Testis (tissue), 3 donors: ENCODE data around the gene PLCD1. TPM values are rescaled to one million over a fixed set of nuclear protein-coding genes. Genes with fewer than 3 reads are reported as not detected.

Experiments used
- DNase-seq: peaks from one replicate; pipeline ENCODE4 v3.0.0-alpha.2; 2019
- H3K27ac ChIP-seq, 2 donors: fragments of 200-600 bp; sonication (generic); one replicate each; pipeline ENCODE4 v1.5.1; 2019
- H3K27me3 ChIP-seq: fragments of 200-600 bp; sonication (generic); one replicate; pipeline ENCODE4 v1.5.1; 2019
- H3K36me3 ChIP-seq: fragments of 200-600 bp; sonication (generic); one replicate; pipeline ENCODE4 v1.5.1; 2017; ENCODE audit warnings: low read depth; ENCODE audit errors: missing control alignments
- H3K4me1 ChIP-seq: fragments of 200-600 bp; sonication (generic); one replicate; pipeline ENCODE4 v1.5.1; 2019
- H3K4me3 ChIP-seq, 2 donors: fragments of 200-600 bp; sonication (generic); one replicate each; pipeline ENCODE4 v1.5.1; 2017 to 2019
- H3K9me3 ChIP-seq: fragments of 200-600 bp; sonication (generic); one replicate; pipeline ENCODE4 v1.5.1; 2017
- CTCF ChIP-seq, 3 experiments: fragments of 450-650 bp in 2 of 3; fragments of 200-600 bp in 1 of 3; sonication (generic) in 1 of 3; IDR thresholded peaks; one replicate each; pipeline ENCODE4 v1.5.1; 2016 to 2019; ENCODE audit warnings: antibody characterized with exemption in 3 of 3, mild to moderate bottlenecking in 2 of 3, moderate library complexity in 1 of 3
- POLR2A ChIP-seq: fragments of 450-650 bp; IDR thresholded peaks from one replicate; pipeline ENCODE4 v1.6.1; 2017; ENCODE audit warnings: antibody characterized with exemption, mild to moderate bottlenecking, moderate library complexity
- WGBS, 2 donors: methylation state at CpG; one replicate each; pipeline ENCODE4 v1.1.5; 2018; 5-methylcytosine and 5-hydroxymethylcytosine counted together
- intact Hi-C: fragments of 100-400 bp; cut with DNase I; formaldehyde crosslinking; loops from one replicate; pipeline ENCODE4 v1.15.1; 2023; ENCODE audit warnings: low total_unique reads
- polyA plus RNA-seq: library from polyadenylated mRNA; stranded (reverse); fragments of 350-450 nt; fragmentation: Illumina TruSeq; extraction: RNeasy Lipid Tissue Mini Kit (QIAGEN cat#74804); gene quantifications from one replicate; pipeline ENCODE4 v1.2.3, GENCODE V29; 2014; ENCODE audit warnings: low read depth, low replicate concordance; ENCODE audit not compliant: insufficient read depth
- total RNA-seq, 2 donors: library from RNA; depleted of rRNA; stranded (reverse); fragments of >200 nt; gene quantifications; one replicate each; pipeline ENCODE4 v1.2.3, GENCODE V29; 2016

Gene PLCD1
- total and polyA plus RNA-seq, 3 donors from 2014 or later, result 88.4 to 228 (median 155) TPM

DNA sequence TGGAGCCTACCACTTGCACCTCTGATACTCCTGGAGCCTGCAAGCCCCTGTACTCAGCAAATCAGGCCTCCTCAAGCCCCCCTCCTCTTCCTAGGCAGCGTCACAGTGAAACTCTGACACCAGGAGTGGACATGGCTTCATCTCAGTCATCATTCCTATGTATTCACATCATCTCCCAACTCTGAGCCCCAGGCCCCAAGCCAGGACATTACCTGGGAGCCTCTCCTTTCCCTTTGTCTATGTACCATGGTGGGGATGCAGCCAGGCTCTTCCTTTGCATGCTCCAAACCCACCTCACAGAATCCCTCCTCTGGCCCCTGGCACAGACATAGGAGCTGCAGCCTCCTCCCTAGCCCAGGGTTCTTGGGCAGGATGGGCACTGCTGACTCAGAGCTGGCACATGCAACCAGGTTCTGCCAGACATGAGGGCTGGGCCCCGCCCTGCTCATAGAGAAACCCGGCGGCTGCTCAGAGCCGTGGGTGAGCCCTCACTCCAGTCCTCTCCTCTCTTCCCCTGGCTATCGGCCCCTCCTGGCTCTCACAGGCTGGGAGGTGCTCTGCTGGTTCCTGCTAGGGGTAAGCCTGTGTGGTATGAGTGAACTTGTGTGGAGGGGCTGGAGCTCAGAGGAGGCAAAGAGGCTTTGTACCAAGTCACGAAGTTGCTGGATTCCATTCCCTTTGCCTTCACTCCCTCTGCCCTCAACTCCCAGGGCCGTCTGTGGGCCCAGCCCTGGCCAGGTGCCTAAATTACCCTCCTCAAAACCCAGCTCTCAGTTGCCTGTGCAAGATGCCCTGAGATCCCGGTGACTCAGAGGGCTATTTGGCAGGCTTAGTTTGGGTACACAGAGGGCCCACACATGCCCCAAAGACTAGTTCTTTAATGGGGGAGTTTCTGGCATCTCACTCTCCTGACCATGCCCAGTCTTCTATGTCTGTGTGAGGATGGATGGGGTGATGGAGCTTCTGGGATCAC is 1.9 kb upstream of the PLCD1 start:
- Histone ChIP-seq H3K4me3 (no peak overlapping the region), H3K27ac (no peak overlapping the region), H3K36me3 (no peaks in the 10 kb centered on the region), H3K9me3 (no peaks in the 10 kb centered on the region), H3K4me1 (peaks cover 13% of the 10 kb centered on the region), H3K27me3 (no peaks in the 10 kb centered on the region)
- peak; percentile 57 for DNase-seq
- 54 to 93% methylated on average over 4 to 9 of the region's 9 CpGs for WGBS, 2 donors
- intact Hi-C loops, result no loop called here
- TF ChIP-seq CTCF (IDR thresholded peaks at IDR 0.05) (no peak), POLR2A (no peak)

DNA sequence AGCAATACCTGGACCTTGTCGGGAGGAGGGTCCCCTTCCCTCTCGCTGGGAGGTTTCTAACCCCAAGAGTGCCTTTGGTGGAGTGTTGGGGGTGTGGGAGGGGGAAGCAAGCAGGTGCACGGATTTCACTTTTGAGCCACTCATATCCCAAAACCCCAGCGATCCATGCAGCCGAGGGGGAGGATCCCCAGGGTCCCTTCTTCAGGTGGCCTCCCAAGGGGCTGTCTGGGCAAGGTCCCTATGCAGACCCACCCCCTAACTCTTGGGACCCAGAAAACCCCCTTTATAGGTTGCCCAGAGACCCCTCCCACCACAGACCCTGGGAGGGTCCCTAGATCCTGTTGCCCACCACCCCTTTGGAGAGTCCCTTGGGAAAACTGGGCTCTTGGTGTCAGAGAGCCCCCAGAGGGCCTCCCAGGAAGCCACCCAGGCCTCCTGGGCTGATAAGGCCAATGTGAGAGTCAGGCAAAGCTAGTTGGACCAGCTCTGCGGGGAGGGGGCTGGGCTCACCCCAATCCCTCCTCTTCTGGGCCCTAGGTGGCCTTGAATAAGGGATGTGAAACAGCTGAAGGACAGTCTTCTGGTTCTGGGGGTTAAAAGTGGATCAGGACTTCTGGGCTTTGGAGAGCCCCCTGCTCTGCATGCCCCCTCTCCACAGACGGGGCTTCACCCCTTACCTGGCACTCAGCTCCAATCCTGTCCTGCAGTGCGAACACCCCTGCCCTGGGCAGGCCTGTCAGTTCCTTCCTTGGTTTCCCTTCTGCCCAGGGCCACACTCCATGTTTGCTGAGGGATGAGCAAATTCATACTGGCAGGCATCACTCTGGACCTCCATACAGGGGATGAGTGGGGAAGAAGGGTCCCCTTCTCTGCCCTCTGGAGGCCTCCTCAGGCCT is 932 bp upstream of the PLCD1 start:
- peaks cover 20% of the 10 kb centered on the region for H3K4me1 ChIP-seq
- no peak for DNase-seq
- TF ChIP-seq CTCF (IDR thresholded peaks at IDR 0.05), result no peak
- no peak for TF ChIP-seq POLR2A
- no peaks in the 10 kb centered on the region for H3K27me3 ChIP-seq
- H3K27ac ChIP-seq, result peak overlapping the region; percentile 93 to 97
- no peaks in the 10 kb centered on the region for H3K9me3 ChIP-seq
- no peaks in the 10 kb centered on the region for H3K36me3 ChIP-seq
- intact Hi-C loops, result no loop called here
- H3K4me3 ChIP-seq, result peak overlapping the region; percentile 75 to 86
- WGBS, 2 donors, result 14 to 36% methylated on average over 4 to 8 of the region's 8 CpGs

- 9 to 10% methylated on average over 20 to 45 of the region's 45 CpGs for WGBS, 2 donors
- H3K4me3 ChIP-seq, result peak overlapping the region; percentile 75 to 86
- H3K4me1 ChIP-seq, result peaks cover 23% of the 10 kb centered on the region
- no peaks in the 10 kb centered on the region for H3K9me3 ChIP-seq
- no peaks in the 10 kb centered on the region for H3K27me3 ChIP-seq
- intact Hi-C loops, result no loop called here
- TF ChIP-seq CTCF (IDR thresholded peaks at IDR 0.05), result no peak
- TF ChIP-seq POLR2A, result no peak
- peak overlapping the region; percentile 93 to 97 for H3K27ac ChIP-seq
- no peaks in the 10 kb centered on the region for H3K36me3 ChIP-seq
- DNase-seq, result no peak
Observed at GRCh38 chr3:38028621-38029361, 651 bp downstream of the PLCD1 start.
